Thyroid gland (tissue), 4 donors: Measurements from ENCODE around the gene PUDP. TPM values are rescaled to one million over a fixed set of nuclear protein-coding genes. Genes with fewer than 3 reads are reported as not detected.
A peak's percentile ranks its signal among the peaks of the same experiment; 100 is the strongest.

Experiments used
- DNase-seq, 2 donors: peaks; one replicate each; pipeline ENCODE4 v3.0.0-alpha.2; 2019
- H3K27ac ChIP-seq, 3 donors: fragments of 200-600 bp; sonication (generic); 1 replicate in 2 of 3; 2 replicates in 1 of 3; pipeline ENCODE4 v1.5.1; 2016 to 2019; ENCODE audit warnings: mild to moderate bottlenecking in 1 of 3, moderate library complexity in 1 of 3
- H3K27me3 ChIP-seq: fragments of 200-600 bp; sonication (generic); one replicate; pipeline ENCODE4 v1.5.1; 2019
- H3K36me3 ChIP-seq, 2 donors: fragments of 200-600 bp; sonication (generic); one replicate each; pipeline ENCODE4 v1.5.1; 2016 to 2019
- H3K4me1 ChIP-seq, 2 donors: fragments of 200-600 bp; sonication (generic); one replicate each; pipeline ENCODE4 v1.5.1; 2017 to 2019
- H3K4me3 ChIP-seq, 3 donors: fragments of 200-600 bp; sonication (generic); replicated peaks in 1 of 3; 1 replicate in 2 of 3; 2 replicates in 1 of 3; pipeline ENCODE4 v1.5.1; 2016; ENCODE audit warnings: mild to moderate bottlenecking in 1 of 3
- H3K9me3 ChIP-seq: fragments of 200-600 bp; sonication (generic); one replicate; pipeline ENCODE4 v1.5.1; 2017
- POLR2A ChIP-seq, 2 donors: fragments of 450-650 bp; IDR thresholded peaks; one replicate each; pipeline ENCODE4 v1.6.1; 2017; ENCODE audit warnings: antibody characterized with exemption in 2 of 2, mild to moderate bottlenecking in 2 of 2, moderate library complexity in 1 of 2
- WGBS, 2 donors: methylation state at CpG; one replicate each; pipeline ENCODE4 v1.1.5; 2017; 5-methylcytosine and 5-hydroxymethylcytosine counted together
- intact Hi-C: fragments of 100-400 bp; cut with DNase I; formaldehyde crosslinking; loops from one replicate; pipeline ENCODE4 v1.15.1; 2023
- total RNA-seq, 4 donors: library from RNA; depleted of rRNA; stranded (reverse); fragments of >200 nt; gene quantifications; one replicate each; pipeline ENCODE4 v1.2.3, GENCODE V29; 2016
- TF ChIP-seq, protein P1 (sequence below), 6 experiments: fragments of 200-600 bp in 3 of 6; fragments of 450-650 bp in 3 of 6; sonication (generic) in 3 of 6; IDR thresholded peaks; one replicate each; pipeline ENCODE4 v1.5.1; 2016 to 2019; ENCODE audit warnings: antibody characterized with exemption in 6 of 6, mild to moderate bottlenecking in 2 of 6, inconsistent platforms in 1 of 6, moderate library complexity in 1 of 6

PUDP gene
- total RNA-seq, 4 donors from 2014 or later: 11.3 to 27.5 (median 18.0) TPM

DNA sequence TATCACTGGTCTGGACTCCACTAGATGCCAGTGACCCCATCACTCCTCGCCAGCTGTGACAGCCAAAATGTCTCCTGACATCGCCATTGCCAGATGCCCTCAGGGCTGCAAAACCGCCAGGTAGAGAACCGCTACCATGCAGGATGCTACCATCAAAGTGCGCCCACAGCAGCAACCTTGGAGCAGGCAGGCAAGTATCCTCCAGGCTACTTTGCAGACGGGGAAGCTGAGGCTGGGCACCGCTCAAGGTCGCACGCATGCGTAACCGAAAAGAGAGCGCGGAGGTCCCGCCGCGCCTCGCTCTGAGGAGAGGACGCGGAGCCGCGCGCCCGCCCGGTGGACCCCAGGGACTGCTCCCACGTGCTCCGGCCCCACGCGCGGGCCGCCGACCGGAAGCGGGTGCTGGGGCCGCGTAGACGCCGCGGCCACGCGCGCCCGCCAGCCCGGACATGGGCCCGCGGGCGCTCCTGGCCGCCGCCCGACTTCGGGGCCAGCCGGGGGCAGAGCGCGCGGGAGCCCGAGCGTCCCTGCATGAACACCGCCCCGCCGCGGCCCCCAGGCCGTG is 458 bp downstream of the PUDP start, which contains the start of gene STS:
TSS of gene STS (plus strand) at position 300 of the 565 bp plus-strand sequence. CDS start 105,488 bp downstream, outside the sequence.
- WGBS, 2 donors: 8% methylated on average over 2 of the region's 61 CpGs; no CpG with 5 or more reads in 1 of the 2 donors
- intact Hi-C loops: no loop called here
- DNase-seq: peak; percentile 19 to 28

DNA sequence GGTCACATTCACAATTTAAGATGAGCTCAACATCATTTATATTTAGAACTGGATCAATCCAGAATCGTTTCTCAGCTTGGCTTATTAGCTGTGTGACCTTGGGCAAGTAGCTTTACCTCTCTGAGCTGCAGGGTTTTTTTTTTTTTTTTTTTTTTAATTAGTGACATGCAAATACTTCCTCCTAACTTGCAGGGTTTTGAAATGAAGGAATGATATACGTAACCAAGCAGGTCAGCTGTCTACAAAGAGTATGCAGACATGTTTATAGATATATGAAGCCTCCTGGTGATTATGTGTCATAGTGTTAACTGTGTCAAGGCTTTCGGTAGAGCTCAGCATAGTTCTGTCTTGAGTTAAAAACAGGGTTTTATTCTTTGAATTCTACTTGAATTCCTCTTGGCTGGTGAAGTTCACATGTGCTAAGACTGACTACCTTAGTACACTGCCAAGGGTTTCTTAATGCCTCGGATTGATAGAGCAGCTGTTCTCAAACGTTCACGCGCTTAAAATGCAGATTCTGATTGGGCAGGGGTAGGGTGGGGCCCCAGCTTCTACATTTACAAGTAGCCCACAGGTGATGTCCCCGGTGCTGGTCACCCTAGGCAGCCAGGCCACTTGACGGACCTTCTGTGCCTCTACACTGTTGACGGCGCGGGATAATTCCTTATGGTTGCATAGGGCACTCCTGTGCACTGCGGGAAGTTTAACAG is 1.1 kb downstream of the PUDP start:
- TF ChIP-seq, protein P1, sequence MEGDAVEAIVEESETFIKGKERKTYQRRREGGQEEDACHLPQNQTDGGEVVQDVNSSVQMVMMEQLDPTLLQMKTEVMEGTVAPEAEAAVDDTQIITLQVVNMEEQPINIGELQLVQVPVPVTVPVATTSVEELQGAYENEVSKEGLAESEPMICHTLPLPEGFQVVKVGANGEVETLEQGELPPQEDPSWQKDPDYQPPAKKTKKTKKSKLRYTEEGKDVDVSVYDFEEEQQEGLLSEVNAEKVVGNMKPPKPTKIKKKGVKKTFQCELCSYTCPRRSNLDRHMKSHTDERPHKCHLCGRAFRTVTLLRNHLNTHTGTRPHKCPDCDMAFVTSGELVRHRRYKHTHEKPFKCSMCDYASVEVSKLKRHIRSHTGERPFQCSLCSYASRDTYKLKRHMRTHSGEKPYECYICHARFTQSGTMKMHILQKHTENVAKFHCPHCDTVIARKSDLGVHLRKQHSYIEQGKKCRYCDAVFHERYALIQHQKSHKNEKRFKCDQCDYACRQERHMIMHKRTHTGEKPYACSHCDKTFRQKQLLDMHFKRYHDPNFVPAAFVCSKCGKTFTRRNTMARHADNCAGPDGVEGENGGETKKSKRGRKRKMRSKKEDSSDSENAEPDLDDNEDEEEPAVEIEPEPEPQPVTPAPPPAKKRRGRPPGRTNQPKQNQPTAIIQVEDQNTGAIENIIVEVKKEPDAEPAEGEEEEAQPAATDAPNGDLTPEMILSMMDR (IDR thresholded peaks at IDR 0.05): no peak
- TF ChIP-seq POLR2A (IDR thresholded peaks at IDR 0.05): no peak
- no peak for DNase-seq

More for the DNA sequence above, 458 bp downstream of the PUDP start, which contains the start of gene STS:
- no peaks in the 10 kb centered on the region for H3K36me3 ChIP-seq
- peak within 1 kb of the TSS; percentile 74 to 84 (median 81) for H3K27ac ChIP-seq
- peak within 1 kb of the TSS; percentile 35 to 64 (median 47) for H3K4me3 ChIP-seq
- H3K4me1 ChIP-seq: peaks cover 5 to 7% of the 10 kb centered on the region in 2 donors
- TF ChIP-seq, protein P1 (IDR thresholded peaks at IDR 0.05): no peak
- no peak for TF ChIP-seq POLR2A (IDR thresholded peaks at IDR 0.05)
- H3K9me3 ChIP-seq: no peaks in the 10 kb centered on the region
- no peaks in the 10 kb centered on the region for H3K27me3 ChIP-seq

DNA sequence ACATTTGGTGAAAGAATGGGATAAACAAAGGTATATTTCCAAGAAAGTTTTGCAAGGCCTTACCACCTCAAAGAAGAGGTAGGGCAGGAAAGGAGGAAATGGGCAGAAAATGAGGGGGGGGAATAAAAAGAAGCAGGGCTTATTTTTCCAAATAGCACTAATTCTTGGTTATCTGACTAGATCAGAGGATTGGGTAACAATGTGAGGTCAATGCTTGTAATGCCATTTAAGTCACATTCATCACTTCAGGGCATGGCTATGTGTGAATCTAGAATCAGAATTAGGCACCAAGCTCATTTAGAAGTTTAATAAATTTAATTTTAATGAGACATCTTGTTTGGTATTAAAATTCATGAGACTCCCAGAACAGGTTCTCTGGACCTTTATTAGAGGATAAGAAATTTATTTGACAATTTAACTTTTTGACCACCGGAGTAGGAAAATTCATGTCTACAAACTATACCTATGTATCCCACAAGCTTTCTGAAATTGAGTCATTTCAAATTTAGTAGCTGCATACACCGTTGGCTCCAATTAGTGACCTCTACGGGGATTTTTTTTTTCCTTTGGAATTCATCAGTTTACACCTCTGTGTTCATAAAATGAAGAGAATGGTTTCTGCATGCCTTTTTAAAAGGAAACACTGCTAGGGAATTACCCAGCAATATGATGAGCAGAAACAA is 1.8 kb downstream of the PUDP start:
- TF ChIP-seq, protein P1 (IDR thresholded peaks at IDR 0.05): no peak
- TF ChIP-seq POLR2A (IDR thresholded peaks at IDR 0.05): no peak
- intact Hi-C loops: no loop called here
- Histone ChIP-seq H3K9me3 (no peaks in the 10 kb centered on the region), H3K27me3 (no peaks in the 10 kb centered on the region), H3K4me1 (peaks cover 5 to 7% of the 10 kb centered on the region in 2 donors), H3K4me3 (no peak overlapping the region), H3K27ac (peak overlapping the region in 1 of 3 donors; percentile 30), H3K36me3 (no peaks in the 10 kb centered on the region)
- no peak for DNase-seq
- 88 to 95% methylated on average over 3 of the region's 3 CpGs for WGBS, 2 donors

More for the DNA sequence above, 1.1 kb downstream of the PUDP start:
- intact Hi-C loops: no loop called here
- no peaks in the 10 kb centered on the region for H3K27me3 ChIP-seq
- no peaks in the 10 kb centered on the region for H3K36me3 ChIP-seq
- H3K27ac ChIP-seq: peak overlapping the region; percentile 22 to 84 (median 81)
- H3K4me1 ChIP-seq: peaks cover 5 to 7% of the 10 kb centered on the region in 2 donors
- H3K4me3 ChIP-seq: peak overlapping the region in 1 of 3 donors; percentile 64
- no peaks in the 10 kb centered on the region for H3K9me3 ChIP-seq
- WGBS, 2 donors: 43 to 45% methylated on average over 7 of the region's 13 CpGs

DNA sequence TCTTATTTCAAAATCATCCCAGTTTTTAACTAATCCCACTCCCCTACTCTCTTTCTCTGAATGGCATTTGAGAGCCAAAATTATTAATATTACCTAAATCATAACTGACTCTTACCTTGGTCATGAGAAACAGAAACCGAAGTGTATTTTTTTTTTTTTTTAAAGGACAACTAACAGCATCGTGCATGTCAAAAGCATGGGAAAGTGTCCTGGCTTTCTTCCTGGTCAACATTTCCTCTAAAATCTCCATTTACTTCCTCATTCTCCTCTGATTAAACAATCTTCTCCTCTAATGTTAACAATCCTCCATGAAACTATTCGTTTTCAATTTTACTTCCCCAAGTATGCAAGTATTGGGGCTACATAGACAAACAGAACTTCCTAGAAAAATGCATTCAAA is 2.5 kb downstream of the PUDP start:
- no peak overlapping the region for H3K4me3 ChIP-seq
- H3K27ac ChIP-seq: peak overlapping the region in 1 of 3 donors; percentile 30
- intact Hi-C loops: no loop called here
- no peaks in the 10 kb centered on the region for H3K27me3 ChIP-seq
- peaks cover 5 to 7% of the 10 kb centered on the region in 2 donors for H3K4me1 ChIP-seq
- no peaks in the 10 kb centered on the region for H3K36me3 ChIP-seq
- TF ChIP-seq, protein P1 (IDR thresholded peaks at IDR 0.05): no peak
- no peak for TF ChIP-seq POLR2A (IDR thresholded peaks at IDR 0.05)
- WGBS, 2 donors: 53 to 59% methylated on average over 3 of the region's 3 CpGs
- no peak for DNase-seq
- H3K9me3 ChIP-seq: no peaks in the 10 kb centered on the region
